AG09309 (cell line): ENCODE measurements around the gene POLR2E.

Source experiments
- DNase-seq: peaks from one replicate; pipeline ENCODE4 v3.0.0-alpha.2; 2010; ENCODE audit warnings: low read depth
- H3K4me3 ChIP-seq: 2 replicates; pipeline ENCODE4 v1.5.1; 2011; ENCODE audit warnings: mild to moderate bottlenecking, low read depth, low read length, moderate library complexity; ENCODE audit not compliant: control insufficient read depth
- TF ChIP-seq, protein P1 (sequence below): IDR thresholded peaks from 2 replicates; pipeline ENCODE4 v1.5.1; 2011; ENCODE audit warnings: mild to moderate bottlenecking, low read depth, low read length, inconsistent platforms; ENCODE audit not compliant: insufficient read depth, control insufficient read depth; ENCODE audit errors: missing control alignments

Gene POLR2E

DNA sequence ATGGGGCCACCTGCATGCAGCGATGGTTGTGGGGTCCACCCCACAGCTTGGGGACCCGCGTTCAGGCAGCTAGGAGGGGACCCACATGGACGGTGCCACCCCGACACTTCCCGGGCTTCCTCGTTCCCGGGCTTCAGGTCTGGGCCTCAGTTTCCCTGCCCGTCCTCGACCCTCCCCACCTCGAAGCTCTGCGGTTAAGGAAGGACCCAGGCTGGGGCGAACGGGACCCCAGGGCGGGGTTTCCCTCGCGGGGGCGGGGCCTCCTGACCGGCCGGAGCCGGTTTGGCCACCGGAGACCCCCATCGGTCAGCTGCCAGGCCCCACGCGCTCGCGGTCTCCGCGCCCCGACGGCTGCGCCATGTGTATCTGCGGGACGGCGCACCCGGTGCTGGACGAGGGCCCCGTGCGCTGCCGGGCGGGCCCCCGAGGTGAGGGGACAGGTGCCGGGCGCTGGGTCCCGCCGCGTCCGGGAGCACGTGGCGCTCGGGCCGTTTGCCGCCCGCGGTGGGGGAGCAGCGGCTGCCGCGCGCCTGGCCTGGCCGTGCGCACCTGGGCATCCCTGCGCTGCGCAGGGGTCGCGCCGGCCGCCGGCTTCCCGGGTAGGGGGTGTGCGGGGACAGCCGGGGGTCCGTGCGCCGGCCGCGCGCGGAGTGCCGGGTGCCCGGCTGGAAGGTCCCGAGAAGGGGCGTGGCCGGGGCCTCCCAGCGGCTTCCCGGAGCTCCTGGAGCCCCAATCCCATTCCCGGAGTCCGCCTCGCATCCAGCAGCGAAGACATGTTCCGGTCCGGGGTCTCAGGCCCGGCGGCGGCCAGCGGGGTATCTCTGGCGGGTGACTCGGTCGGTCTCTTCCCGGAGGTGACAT, 24.0 kb downstream of the POLR2E start:
- no peak for DNase-seq
- TF ChIP-seq, protein P1, sequence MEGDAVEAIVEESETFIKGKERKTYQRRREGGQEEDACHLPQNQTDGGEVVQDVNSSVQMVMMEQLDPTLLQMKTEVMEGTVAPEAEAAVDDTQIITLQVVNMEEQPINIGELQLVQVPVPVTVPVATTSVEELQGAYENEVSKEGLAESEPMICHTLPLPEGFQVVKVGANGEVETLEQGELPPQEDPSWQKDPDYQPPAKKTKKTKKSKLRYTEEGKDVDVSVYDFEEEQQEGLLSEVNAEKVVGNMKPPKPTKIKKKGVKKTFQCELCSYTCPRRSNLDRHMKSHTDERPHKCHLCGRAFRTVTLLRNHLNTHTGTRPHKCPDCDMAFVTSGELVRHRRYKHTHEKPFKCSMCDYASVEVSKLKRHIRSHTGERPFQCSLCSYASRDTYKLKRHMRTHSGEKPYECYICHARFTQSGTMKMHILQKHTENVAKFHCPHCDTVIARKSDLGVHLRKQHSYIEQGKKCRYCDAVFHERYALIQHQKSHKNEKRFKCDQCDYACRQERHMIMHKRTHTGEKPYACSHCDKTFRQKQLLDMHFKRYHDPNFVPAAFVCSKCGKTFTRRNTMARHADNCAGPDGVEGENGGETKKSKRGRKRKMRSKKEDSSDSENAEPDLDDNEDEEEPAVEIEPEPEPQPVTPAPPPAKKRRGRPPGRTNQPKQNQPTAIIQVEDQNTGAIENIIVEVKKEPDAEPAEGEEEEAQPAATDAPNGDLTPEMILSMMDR = no peak
- H3K4me3 ChIP-seq = no peak overlapping the region; the same call in 1 of the 2 replicates

DNA sequence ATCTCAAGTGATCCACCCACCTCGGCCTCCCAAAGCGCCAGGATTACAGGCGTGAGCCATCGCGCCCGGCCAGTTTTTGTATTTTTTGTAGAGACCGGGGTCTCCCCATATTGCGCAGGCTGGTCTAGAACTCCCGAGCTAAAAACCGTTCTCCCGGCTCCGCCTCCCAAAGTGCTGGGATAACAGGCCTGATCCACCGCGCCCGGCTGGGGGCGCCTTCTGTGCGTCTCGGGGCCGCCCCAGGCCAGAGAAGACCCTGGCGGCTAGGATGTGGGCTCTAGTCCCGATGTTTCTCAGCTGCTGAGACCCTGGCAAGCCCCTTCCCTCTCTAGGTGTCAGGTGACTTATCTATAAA, 24.6 kb downstream of the POLR2E start:
- DNase-seq = no peak
- no peak overlapping the region for H3K4me3 ChIP-seq
- TF ChIP-seq, protein P1 = peak; percentile 33

DNA sequence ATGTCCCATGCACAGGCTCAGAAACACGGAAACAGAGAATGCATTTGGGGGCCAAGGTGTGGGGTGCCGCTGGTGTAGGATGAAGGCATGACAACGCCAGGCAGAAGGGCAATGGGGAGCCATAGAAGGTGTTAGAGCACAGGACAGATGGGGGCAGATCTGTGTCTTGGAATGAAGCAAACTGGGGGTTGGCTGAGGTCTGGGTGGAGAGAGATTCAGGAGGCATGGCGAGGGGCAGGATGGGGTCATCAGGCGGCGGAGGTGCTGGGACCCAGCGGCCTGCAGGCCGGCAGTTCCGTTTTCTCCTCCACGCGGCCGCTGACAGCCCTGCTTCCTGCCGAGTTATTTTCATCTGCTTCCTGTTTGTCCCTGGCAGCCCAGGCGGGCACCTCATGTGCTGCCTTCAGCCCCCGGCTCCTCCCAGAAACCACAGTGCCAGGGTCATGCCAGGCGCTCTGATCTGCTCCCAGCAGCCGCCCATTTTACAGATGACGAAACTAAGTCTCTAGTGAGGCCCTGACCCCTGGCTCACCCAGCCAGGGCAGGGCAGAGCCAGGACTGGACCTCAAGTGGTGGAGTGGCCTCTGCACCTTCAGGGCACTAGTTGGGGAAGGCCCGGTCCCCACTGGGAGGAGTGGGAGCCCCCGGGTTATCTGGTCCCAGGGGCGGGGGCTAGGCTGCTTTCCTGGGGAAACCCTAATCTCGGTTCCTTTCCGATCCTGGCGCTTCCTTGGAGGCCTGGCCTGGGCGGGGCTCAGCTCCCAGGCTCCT, 26.0 kb downstream of the POLR2E start:
- DNase-seq = no peak
- no peak overlapping the region for H3K4me3 ChIP-seq
- TF ChIP-seq, protein P1 = no peak

DNA sequence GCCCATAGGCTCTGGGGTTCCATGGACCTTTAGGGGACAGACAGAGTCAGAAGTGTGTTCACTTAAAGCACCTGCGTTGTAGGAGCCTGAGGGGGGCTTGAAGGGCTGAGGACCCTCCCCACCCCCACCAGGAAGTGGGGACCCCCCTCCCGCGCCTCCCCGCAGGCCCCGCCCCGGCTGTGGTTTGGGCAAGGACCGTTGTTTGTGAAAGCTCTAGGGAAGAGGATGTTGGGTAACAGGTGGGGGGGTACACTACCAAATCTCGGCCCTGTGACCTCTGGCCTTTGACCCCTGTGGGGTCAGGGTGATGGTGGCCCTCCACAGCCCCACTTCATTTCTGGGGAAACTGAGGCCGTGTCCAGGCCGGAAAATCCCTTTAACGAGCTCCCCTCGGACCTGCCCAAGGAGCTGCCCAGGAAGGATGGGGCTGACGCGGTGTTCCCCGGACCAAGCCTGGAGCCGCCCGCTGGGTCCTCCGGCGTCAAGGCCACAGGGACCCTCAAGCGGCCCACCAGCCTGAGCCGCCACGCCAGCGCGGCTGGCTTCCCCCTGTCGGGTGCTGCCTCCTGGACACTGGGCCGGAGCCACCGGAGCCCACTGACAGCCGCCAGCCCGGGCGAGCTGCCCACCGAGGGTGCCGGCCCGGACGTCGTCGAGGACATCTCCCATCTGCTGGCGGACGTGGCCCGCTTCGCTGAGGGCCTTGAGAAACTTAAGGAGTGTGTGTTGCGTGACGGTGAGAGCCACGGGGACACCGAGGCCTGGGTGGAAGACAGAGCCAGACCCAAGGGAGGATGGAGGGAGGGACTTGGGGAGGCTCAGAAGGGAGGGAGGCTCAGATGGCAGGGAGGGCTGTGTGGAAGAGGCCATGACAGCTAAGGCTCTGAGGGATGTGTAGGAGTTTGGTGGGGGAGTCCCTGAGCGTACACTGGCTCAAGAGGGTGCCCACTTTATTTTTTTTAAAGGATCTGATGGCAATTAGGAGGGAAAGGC, 26.9 kb downstream of the POLR2E start:
- no peak overlapping the region for H3K4me3 ChIP-seq
- DNase-seq = no peak
- TF ChIP-seq, protein P1 = no peak

DNA sequence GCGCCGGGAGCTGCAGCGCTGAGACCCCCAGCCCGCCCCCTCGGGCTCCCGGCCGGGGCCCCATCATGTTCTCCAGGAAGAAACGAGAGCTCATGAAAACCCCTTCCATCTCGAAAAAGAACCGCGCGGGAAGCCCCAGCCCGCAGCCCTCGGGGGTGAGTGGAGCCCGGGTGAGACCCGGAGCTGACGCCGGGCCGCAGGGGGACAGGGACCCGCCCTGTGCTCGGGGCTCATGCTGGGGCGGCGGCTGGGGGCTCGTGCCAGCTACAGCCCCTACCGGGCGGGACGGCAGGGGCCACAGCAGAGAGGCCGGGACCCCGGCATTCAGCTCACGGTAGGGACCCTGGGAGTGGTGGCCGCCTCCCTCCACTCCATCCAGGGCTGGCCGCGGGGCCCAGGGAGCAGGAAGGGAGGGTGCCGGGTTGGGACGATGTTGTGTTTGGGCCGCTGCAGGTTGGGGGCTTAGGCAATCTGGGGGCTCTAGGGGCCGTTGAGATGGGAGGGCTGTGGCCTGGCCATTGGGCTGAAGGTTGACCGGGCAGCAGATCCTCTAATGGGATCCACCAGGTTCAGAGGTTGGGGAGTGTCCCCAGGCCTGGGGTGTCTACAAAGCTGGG, 27.7 kb downstream of the POLR2E start:
- H3K4me3 ChIP-seq = no peak overlapping the region; the same call in 1 of the 2 replicates
- TF ChIP-seq, protein P1 = no peak
- DNase-seq = no peak
